HEK293 (cell line): ENCODE results near the gene ARF3.

Source experiments
- HOXA7 ChIP-seq: sonication (generic); formaldehyde crosslinking; IDR thresholded peaks from 2 replicates; pipeline ENCODE4 v1.8.1; 2022; ENCODE audit warnings: missing genetic modification reagents, borderline replicate concordance
- KLF9 ChIP-seq: fragments of 450-650 bp; formaldehyde crosslinking; IDR thresholded peaks from 2 replicates; pipeline ENCODE4 v1.5.1; 2016; ENCODE audit warnings: missing biosample characterization, missing genetic modification characterization, low read depth
- PRDM4 ChIP-seq: fragments of 450-650 bp; formaldehyde crosslinking; IDR thresholded peaks from 2 replicates; pipeline ENCODE4 v1.5.1; 2017; ENCODE audit warnings: missing biosample characterization, missing genetic modification characterization
- SP2 ChIP-seq: fragments of 450-650 bp; formaldehyde crosslinking; IDR thresholded peaks from 2 replicates; pipeline ENCODE4 v1.5.1; 2016; ENCODE audit warnings: missing biosample characterization, missing genetic modification characterization
- YY1 ChIP-seq: fragments of 450-650 bp; formaldehyde crosslinking; IDR thresholded peaks from 2 replicates; pipeline ENCODE4 v1.5.1; 2018; ENCODE audit warnings: missing biosample characterization, missing genetic modification characterization
- ZNF140 ChIP-seq: fragments of 450-650 bp; formaldehyde crosslinking; IDR thresholded peaks from 2 replicates; pipeline ENCODE4 v1.5.1; 2016; ENCODE audit warnings: missing biosample characterization, missing genetic modification characterization
- ZNF23 ChIP-seq: fragments of 450-650 bp; formaldehyde crosslinking; IDR thresholded peaks from 2 replicates; pipeline ENCODE4 v1.5.1; 2016; ENCODE audit warnings: missing biosample characterization, missing genetic modification characterization, borderline replicate concordance
- ZNF239 ChIP-seq: fragments of 450-650 bp; formaldehyde crosslinking; IDR thresholded peaks from 2 replicates; pipeline ENCODE4 v1.5.1; 2016; ENCODE audit warnings: missing biosample characterization, missing genetic modification characterization
- ZNF549 ChIP-seq: fragments of 450-650 bp; IDR thresholded peaks from 2 replicates; pipeline ENCODE4 v1.5.1; 2018; ENCODE audit warnings: missing biosample characterization, missing genetic modification characterization, mild to moderate bottlenecking, inconsistent platforms, moderate library complexity
- ZNF777 ChIP-seq: fragments of 450-650 bp; formaldehyde crosslinking; IDR thresholded peaks from 2 replicates; pipeline ENCODE4 v1.5.1; 2017; ENCODE audit warnings: missing biosample characterization, missing genetic modification characterization, borderline replicate concordance
- ZNF830 ChIP-seq: fragments of 450-650 bp; IDR thresholded peaks from 2 replicates; pipeline ENCODE4 v1.5.0; 2018; ENCODE audit warnings: missing biosample characterization, missing genetic modification characterization, low read depth, mild to moderate bottlenecking, moderate library complexity
- TF ChIP-seq, protein P1 (sequence below): fragments of 450-650 bp; formaldehyde crosslinking; IDR thresholded peaks from 2 replicates; pipeline ENCODE4 v1.5.1; 2016; ENCODE audit warnings: missing biosample characterization, missing genetic modification characterization
- TF ChIP-seq, protein P2 (sequence below): fragments of 450-650 bp; formaldehyde crosslinking; IDR thresholded peaks from 2 replicates; pipeline ENCODE4 v1.5.1; 2016; ENCODE audit warnings: missing biosample characterization, missing genetic modification characterization
- TF ChIP-seq, protein P3 (sequence below): fragments of 450-650 bp; formaldehyde crosslinking; IDR thresholded peaks from 2 replicates; pipeline ENCODE4 v1.5.1; 2016; ENCODE audit warnings: missing biosample characterization, missing genetic modification characterization

DNA sequence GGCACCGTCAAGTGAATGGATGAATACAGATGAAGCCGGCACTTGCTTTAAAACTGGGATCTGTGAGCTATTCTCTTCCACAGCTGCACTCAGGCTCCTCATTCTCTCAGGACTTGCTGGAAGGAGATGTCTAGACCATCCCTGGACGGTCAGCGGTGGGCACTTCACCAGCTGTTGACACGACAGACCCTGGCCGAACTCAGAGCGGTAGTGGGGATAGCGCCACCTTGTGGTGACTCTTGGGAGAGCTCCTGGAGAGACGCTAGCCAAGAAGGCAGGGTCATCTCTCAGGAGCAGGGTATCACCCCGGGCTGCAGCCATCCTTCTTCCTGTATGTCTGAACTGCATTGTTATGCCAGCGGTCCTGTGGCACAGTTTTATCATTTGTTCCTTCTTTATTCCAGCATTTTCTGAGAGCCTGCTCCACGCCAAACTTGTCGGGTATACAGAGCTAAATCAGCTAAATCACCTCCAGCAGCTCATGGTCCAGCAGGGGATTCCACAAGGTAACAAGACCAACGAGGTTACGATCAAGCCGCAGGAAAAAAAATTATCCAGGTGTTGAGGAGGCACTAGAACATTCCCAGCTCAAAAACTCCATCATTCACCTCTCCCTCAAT, 30.9 kb upstream of the ARF3 start:
- TF ChIP-seq ZNF549 (tag by site-specific recombination) (no peak), YY1 (tag by site-specific recombination) (no peak), HOXA7 (CRISPR knock-in tag) (no peak), SP2 (tag by site-specific recombination) (no peak), ZNF239 (tag by site-specific recombination) (no peak), ZNF140 (tag by site-specific recombination) (no peak), ZNF23 (no peak), KLF9 (tag by site-specific recombination) (no peak), PRDM4 (tag by site-specific recombination) (no peak), ZNF830 (tag by site-specific recombination) (no peak), ZNF777 (tag by site-specific recombination) (no peak)
- TF ChIP-seq, protein P1, sequence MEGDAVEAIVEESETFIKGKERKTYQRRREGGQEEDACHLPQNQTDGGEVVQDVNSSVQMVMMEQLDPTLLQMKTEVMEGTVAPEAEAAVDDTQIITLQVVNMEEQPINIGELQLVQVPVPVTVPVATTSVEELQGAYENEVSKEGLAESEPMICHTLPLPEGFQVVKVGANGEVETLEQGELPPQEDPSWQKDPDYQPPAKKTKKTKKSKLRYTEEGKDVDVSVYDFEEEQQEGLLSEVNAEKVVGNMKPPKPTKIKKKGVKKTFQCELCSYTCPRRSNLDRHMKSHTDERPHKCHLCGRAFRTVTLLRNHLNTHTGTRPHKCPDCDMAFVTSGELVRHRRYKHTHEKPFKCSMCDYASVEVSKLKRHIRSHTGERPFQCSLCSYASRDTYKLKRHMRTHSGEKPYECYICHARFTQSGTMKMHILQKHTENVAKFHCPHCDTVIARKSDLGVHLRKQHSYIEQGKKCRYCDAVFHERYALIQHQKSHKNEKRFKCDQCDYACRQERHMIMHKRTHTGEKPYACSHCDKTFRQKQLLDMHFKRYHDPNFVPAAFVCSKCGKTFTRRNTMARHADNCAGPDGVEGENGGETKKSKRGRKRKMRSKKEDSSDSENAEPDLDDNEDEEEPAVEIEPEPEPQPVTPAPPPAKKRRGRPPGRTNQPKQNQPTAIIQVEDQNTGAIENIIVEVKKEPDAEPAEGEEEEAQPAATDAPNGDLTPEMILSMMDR (tag by site-specific recombination): peak; percentile 82
- TF ChIP-seq, protein P2, sequence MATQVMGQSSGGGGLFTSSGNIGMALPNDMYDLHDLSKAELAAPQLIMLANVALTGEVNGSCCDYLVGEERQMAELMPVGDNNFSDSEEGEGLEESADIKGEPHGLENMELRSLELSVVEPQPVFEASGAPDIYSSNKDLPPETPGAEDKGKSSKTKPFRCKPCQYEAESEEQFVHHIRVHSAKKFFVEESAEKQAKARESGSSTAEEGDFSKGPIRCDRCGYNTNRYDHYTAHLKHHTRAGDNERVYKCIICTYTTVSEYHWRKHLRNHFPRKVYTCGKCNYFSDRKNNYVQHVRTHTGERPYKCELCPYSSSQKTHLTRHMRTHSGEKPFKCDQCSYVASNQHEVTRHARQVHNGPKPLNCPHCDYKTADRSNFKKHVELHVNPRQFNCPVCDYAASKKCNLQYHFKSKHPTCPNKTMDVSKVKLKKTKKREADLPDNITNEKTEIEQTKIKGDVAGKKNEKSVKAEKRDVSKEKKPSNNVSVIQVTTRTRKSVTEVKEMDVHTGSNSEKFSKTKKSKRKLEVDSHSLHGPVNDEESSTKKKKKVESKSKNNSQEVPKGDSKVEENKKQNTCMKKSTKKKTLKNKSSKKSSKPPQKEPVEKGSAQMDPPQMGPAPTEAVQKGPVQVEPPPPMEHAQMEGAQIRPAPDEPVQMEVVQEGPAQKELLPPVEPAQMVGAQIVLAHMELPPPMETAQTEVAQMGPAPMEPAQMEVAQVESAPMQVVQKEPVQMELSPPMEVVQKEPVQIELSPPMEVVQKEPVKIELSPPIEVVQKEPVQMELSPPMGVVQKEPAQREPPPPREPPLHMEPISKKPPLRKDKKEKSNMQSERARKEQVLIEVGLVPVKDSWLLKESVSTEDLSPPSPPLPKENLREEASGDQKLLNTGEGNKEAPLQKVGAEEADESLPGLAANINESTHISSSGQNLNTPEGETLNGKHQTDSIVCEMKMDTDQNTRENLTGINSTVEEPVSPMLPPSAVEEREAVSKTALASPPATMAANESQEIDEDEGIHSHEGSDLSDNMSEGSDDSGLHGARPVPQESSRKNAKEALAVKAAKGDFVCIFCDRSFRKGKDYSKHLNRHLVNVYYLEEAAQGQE (tag by site-specific recombination): no peak
- TF ChIP-seq, protein P3, sequence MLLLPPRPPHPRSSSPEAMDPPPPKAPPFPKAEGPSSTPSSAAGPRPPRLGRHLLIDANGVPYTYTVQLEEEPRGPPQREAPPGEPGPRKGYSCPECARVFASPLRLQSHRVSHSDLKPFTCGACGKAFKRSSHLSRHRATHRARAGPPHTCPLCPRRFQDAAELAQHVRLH (tag by site-specific recombination): no peak
